ENCODE data around the gene NHEJ1.
"Not testable (repeated sequence)": the region's sequence is repeated elsewhere in the genome, so short reads cannot be mapped to it uniquely, and the experiment has no call there.

NHEJ1 gene

DNA sequence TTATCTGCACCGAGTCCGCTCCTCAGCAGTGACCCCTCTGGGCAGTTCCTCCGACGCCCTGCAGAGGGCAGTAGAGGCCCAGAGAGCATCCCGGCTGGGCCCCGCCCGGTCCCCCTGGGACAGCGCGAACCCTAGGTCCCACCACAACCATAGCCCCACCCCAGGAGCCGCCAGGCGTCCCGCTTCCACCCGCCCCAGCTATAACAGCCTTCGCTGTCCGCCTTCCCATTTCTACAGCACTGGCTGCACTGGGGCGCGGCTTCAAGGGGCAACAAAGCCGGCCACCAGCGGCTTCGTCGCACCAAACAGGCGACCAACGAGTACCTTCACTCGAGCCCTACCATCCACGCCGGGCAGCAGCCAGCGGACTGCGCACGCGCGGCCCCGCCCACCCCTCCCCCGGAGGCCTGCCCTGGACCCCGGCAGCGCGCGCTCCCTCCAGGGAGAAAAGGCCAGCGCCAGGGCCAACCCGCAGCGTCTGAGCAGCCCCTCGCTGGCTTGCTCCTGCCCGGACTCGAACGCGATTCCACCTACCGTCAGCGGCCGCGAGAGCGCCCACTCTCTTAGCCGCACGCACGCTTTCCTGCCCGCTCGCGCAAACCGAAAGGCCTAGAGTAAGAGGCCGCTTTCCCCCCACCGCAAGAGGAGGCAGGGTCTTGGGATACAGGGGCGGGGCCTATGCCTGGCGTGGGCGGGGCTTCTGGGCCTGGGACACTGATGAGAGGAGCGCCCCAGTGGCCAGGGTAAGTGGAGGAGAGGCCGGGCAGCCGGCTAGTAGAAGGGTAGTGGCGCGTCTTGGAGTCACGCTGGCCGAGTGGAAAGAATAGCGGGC is at the start of gene NHEJ1:
NHEJ1 (minus strand) TSS at position 630 of the 832 bp plus-strand sequence. CDS start 2,453 bp downstream, outside the sequence.
- DNase-seq (ENCODE audit: low read depth in 2 of 2), result peak; percentile 91 to 94

- no peak for DNase-seq (ENCODE audit: low read depth in 2 of 2)
Observed at GRCh38 chr2:219209236-219210195, 48.9 kb upstream of the NHEJ1 start.

DNA sequence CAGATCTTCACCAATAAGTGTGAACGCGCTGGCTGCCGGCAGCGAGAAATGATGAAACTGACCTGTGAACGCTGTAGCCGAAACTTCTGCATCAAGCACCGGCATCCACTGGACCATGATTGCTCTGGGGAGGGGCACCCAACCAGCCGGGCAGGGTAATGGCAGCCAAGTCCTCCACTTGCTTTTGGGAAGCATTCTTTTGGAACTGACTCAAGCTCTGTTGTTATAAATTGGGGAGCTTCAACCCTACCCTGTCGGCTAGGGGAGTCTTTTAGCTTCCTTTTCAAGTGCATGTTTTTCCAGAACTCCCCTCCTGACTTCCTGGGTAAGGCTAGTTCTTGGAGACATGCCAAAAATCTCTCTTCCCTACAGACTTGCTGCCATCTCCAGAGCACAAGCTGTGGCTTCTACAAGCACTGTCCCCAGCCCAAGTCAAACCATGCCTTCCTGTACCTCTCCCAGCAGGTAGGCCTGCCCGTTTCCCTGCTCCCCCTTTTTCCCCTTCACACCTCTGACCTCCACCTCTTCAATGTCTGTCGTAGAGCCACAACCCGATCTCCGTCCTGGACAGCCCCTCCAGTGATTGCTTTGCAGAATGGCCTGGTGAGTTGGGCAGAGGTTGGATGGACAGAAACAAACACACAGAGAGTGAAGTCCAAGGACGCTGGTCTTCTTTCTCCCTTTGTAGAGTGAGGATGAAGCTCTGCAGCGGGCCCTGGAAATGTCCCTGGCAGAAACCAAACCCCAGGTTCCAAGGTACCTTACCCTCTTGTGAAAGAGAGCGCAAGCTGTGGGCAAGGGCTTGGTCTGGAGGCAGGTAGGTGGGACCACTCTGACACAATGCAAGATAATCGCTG is 47.5 kb upstream of the NHEJ1 start:
- no peak for DNase-seq (ENCODE audit: low read depth in 2 of 2)

DNA sequence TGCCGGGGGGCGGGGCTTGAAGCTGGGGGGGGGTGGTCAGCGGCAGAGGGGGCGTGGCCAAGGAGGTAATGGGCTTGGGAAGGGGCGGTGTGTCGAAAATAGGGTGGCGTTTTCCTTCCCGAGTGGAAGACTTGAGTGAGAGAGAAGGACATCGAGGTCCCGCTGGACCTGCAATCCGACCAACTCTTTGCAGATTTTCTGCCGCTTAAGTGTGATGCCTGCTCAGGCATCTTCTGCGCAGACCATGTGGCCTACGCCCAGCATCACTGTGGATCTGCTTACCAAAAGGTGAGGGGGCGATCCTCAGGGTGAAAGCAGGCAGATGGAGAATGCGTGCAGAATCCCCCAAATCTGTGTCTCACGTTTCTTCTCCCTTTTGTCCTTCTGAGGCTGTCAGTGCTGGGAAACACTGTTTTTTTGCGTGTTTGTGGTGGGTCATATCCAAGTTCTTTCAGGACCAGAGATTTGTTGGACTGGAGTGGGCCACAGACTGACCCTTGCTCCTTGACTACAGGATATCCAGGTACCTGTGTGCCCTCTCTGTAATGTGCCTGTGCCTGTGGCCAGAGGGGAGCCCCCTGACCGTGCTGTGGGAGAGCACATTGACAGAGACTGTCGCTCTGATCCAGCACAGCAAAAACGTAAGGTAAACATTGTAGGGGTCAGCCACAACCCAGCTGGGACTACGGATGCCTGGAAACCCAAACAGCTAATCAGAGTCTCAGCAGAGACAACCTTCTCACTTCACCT is 46.7 kb upstream of the NHEJ1 start:
- DNase-seq (ENCODE audit: low read depth in 2 of 2), result no peak

GRCh38 chr2:219206328-219207133 is 45.9 kb upstream of the NHEJ1 start, which contains the start of gene ZFAND2B:
ZFAND2B (plus strand) TSS chr2:219206782; CDS start chr2:219206988, 206 bp downstream.
- DNase-seq (ENCODE audit: low read depth in 2 of 2), result peak; percentile 87 to 93

- DNase-seq (ENCODE audit: low read depth in 2 of 2), result no peak
Observed at GRCh38 chr2:219205981-219206327, 45.3 kb upstream of the NHEJ1 start.

DNA sequence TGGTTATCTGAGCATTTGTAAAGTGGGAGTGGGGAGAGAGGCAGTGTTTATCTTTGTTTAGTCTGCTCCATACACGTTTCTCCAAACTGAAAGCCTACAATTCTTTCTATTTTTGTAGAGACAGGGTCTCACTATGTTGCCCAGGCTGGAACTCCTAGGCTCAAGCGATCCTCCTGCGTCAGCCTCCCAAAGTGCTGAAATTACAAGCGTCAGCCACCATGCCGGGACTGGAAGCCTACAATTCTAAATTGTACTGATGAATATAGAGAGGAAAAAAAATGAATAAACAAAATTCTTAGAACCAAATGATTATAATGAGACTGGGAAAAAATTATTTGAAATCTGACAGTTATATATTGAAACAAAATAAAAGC is 44.5 kb upstream of the NHEJ1 start:
- DNase-seq (ENCODE audit: low read depth in 2 of 2), result no peak

- DNase-seq (ENCODE audit: low read depth in 2 of 2), result no peak
Observed at GRCh38 chr2:219204425-219205164, 44.0 kb upstream of the NHEJ1 start.

GRCh38 chr2:219201331-219201730 is 40.7 kb upstream of the NHEJ1 start:
- not testable (repeated sequence) for DNase-seq (ENCODE audit: low read depth in 2 of 2)

- DNase-seq (ENCODE audit: low read depth in 2 of 2), result not testable (repeated sequence)
Observed at GRCh38 chr2:219200502-219201326, 40.1 kb upstream of the NHEJ1 start.

- DNase-seq (ENCODE audit: low read depth in 2 of 2), result no peak
Observed at GRCh38 chr2:219199470-219200211, 39.0 kb upstream of the NHEJ1 start.

GRCh38 chr2:219198974-219199373 is 38.4 kb upstream of the NHEJ1 start:
- no peak for DNase-seq (ENCODE audit: low read depth in 2 of 2)

- DNase-seq (ENCODE audit: low read depth in 2 of 2), result no peak
Observed at GRCh38 chr2:219197388-219197787, 36.8 kb upstream of the NHEJ1 start.

- DNase-seq (ENCODE audit: low read depth in 2 of 2), result peak in 1 of 2 donors; percentile 34
Observed at GRCh38 chr2:219186754-219187456, 26.3 kb upstream of the NHEJ1 start.

GRCh38 chr2:219184121-219184520 is 23.5 kb upstream of the NHEJ1 start:
- DNase-seq (ENCODE audit: low read depth in 2 of 2), result no peak

DNA sequence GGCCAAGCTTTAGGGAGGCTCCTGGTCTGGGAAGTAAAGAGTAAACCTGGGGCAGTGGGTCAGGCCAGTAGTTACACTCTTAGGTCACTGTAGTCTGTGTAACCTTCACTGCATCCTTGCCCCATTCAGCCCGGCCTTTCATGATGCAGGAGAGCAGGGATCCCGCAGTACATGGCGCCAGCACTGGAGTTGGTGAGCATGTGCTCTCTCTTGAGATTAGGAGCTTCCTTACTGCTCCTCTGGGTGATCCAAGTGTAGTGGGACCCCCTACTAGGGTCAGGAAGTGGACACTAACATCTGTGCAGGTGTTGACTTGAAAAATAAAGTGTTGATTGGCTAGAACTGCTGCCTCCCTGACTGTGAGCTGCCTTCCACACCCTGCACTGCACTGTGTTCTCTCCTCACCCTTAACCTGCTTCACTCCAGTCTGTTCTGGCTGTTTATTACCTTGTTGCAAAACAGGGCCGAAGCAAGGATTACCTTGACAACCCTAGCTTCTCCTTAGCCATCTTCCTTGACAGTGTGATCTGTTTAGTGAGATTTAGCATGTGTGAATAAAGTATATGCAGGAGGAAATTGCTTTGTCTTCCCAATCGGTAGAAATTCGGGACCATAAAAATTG is 22.6 kb upstream of the NHEJ1 start:
- no peak for DNase-seq (ENCODE audit: low read depth in 2 of 2)
